GM23248 (cell line): ENCODE data around the gene TMEM252.

Experiments
- EZH2 ChIP-seq: fragments of 200-600 bp; sonication (generic); IDR thresholded peaks from 2 replicates; pipeline ENCODE4 v1.6.1; 2018; ENCODE audit warnings: antibody characterized with exemption, mild to moderate bottlenecking; ENCODE audit not compliant: insufficient read depth, poor library complexity, severe bottlenecking
- EZH2phosphoT487 ChIP-seq: fragments of 200-600 bp; sonication (generic); IDR thresholded peaks from 2 replicates; pipeline ENCODE4 v1.6.1; 2018; ENCODE audit warnings: antibody characterized with exemption, moderate library complexity, mild to moderate bottlenecking, low read depth; ENCODE audit not compliant: insufficient read depth

DNA sequence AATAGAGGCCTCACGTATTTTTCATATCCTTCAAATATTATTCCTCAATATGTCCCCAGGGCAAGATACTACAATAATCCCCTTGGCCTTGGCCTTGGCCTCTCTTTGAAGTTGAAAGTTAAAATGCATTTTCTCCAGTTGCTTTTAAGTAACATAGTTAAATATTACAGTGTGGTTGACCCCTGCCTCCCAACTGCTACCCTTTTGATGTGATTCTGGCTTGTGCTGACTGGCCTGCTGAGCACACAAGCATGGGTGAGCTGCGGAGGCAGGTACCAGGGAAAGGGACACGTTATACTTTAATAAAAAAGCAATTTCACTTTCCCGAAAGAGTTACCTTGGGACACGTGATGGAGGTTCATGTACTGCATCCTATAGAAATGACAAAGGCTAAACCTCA is 17.9 kb upstream of the TMEM252 start:
- TF ChIP-seq EZH2 (no peak), EZH2phosphoT487 (no peak)
